DLD1 (cell line): ENCODE measurements around the gene MRPL18.
"Not testable (repeated sequence)": the region's sequence is repeated elsewhere in the genome, so short reads cannot be mapped to it uniquely, and the experiment has no call there.

Source experiments
- in situ Hi-C: cut with HindIII; loops from 2 replicates; pipeline ENCODE4 v1.10.0; 2017; ENCODE audit warnings: low sequenced_read_pairs

Gene MRPL18

GRCh38 chr6:159790149-159790955, at the start of gene MRPL18:
TSS of gene MRPL18 (plus strand) at chr6:159790467. CDS start at chr6:159790588, 121 bp downstream.
- in situ Hi-C loops, result no loop called here

GRCh38 chr6:159742165-159742564, 48.1 kb upstream of the MRPL18 start:
- in situ Hi-C loops, result no loop called here

- in situ Hi-C loops, result no loop called here
Measured at GRCh38 chr6:159745081-159745480, 45.2 kb upstream of the MRPL18 start.

- in situ Hi-C loops, result no loop called here
Measured at GRCh38 chr6:159746759-159747158, 43.5 kb upstream of the MRPL18 start.

GRCh38 chr6:159748127-159748526, 42.1 kb upstream of the MRPL18 start:
- in situ Hi-C loops, result not testable (repeated sequence)

- in situ Hi-C loops, result no loop called here
Measured at GRCh38 chr6:159751448-159751847, 38.8 kb upstream of the MRPL18 start.

- in situ Hi-C loops, result no loop called here
Measured at GRCh38 chr6:159753081-159753872, 37.0 kb upstream of the MRPL18 start.

GRCh38 chr6:159754401-159754800, 35.9 kb upstream of the MRPL18 start:
- in situ Hi-C loops, result no loop called here

GRCh38 chr6:159754959-159755914, 35.0 kb upstream of the MRPL18 start:
- in situ Hi-C loops, result no loop called here

- in situ Hi-C loops, result no loop called here
Measured at GRCh38 chr6:159756508-159756907, 33.8 kb upstream of the MRPL18 start.

GRCh38 chr6:159758031-159759001, 32.0 kb upstream of the MRPL18 start:
- in situ Hi-C loops, result no loop called here

- in situ Hi-C loops, result no loop called here
Measured at GRCh38 chr6:159759645-159760044, 30.6 kb upstream of the MRPL18 start.

- in situ Hi-C loops, result no loop called here
Measured at GRCh38 chr6:159760602-159761057, 29.6 kb upstream of the MRPL18 start.

- in situ Hi-C loops, result no loop called here
Measured at GRCh38 chr6:159761129-159761872, 29.0 kb upstream of the MRPL18 start.

- in situ Hi-C loops, result no loop called here
Measured at GRCh38 chr6:159761873-159762680, 28.2 kb upstream of the MRPL18 start, which contains the start of gene ACAT2. TSS of gene ACAT2 (plus strand) at chr6:159762045. CDS start at chr6:159762088, 43 bp downstream.

GRCh38 chr6:159762681-159763293, 27.5 kb upstream of the MRPL18 start:
- in situ Hi-C loops, result no loop called here

GRCh38 chr6:159766906-159767305, 23.4 kb upstream of the MRPL18 start:
- in situ Hi-C loops, result no loop called here

GRCh38 chr6:159769470-159769869, 20.8 kb upstream of the MRPL18 start:
- in situ Hi-C loops, result no loop called here
